Left lung (tissue), 8 donors: ENCODE results near the gene AHRR. TPM values are rescaled to one million over a fixed set of nuclear protein-coding genes. Genes with fewer than 3 reads are reported as not detected.

Source experiments
- polyA plus RNA-seq, 6 donors: library from polyadenylated mRNA; unstranded; fragments of 120-200 nt; gene quantifications; one replicate each; pipeline ENCODE4 v1.2.1, GENCODE V29; 2013; ENCODE audit not compliant: insufficient read length in 6 of 6
- total RNA-seq, 2 donors: library from RNA; stranded (reverse); fragmentation: NEBNext Ultra II Directional; extraction: Animal tissue kit (Norgen Biotek cat#: 25700); gene quantifications; one replicate each; pipeline ENCODE4 v1.2.1, GENCODE V29; 2021
- donor health status: DM: no; HTN: yes; CAD: no.
- donor health status: DM: no; HTN: no; CAD: no.

The AHRR gene
- total and polyA plus RNA-seq, 8 donors = 0.32 to 8.4 (median 4.7) TPM

Other genes starting within 250 kb of the AHRR start
- 1 to 10 TPM; 1.2 TPM for gene PLEKHG4B, start 229.5 kb upstream of the AHRR start, total RNA-seq
- gene PLEKHG4B, start 229.5 kb upstream of the AHRR start, polyA plus RNA-seq = 10 to 100 TPM; 13.6 to 19.5 (median 16.1) TPM
- not detected for gene LRRC14B, start 130.2 kb upstream of the AHRR start, total RNA-seq
- under 1 TPM in 5 of 6 donors, not detected in 1; 0.08 to 0.14 (median 0.11) TPM for gene LRRC14B, start 130.2 kb upstream of the AHRR start, polyA plus RNA-seq
- gene CCDC127, start 103.6 kb upstream of the AHRR start, total RNA-seq = 1 to 10 TPM; 5.2 to 6.9 TPM
- 10 to 100 TPM; 11.3 to 17.0 (median 14.1) TPM for gene CCDC127, start 103.6 kb upstream of the AHRR start, polyA plus RNA-seq
- gene SDHA, start 103.4 kb upstream of the AHRR start, total RNA-seq = 100 to 1,000 TPM in 1 of 2 donors, 10 to 100 TPM in 1; 95.9 to 101 TPM
- gene SDHA, start 103.4 kb upstream of the AHRR start, polyA plus RNA-seq = 100 to 1,000 TPM in 5 of 6 donors, 10 to 100 TPM in 1; 98.2 to 113 (median 108) TPM
- 10 to 100 TPM; 80.2 to 85.3 TPM for gene PDCD6, start 50.1 kb upstream of the AHRR start, total RNA-seq
- gene PDCD6, start 50.1 kb upstream of the AHRR start, polyA plus RNA-seq = 100 to 1,000 TPM; 125 to 147 (median 136) TPM
- 10 to 100 TPM; 43.8 to 58.7 TPM for gene EXOC3, start 121.5 kb downstream of the AHRR start, total RNA-seq
- 10 to 100 TPM; 51.2 to 62.4 (median 57.0) TPM for gene EXOC3, start 121.5 kb downstream of the AHRR start, polyA plus RNA-seq
- 1 to 10 TPM in 1 of 2 donors, under 1 TPM in 1; 0.99 to 1.0 TPM for gene SLC9A3, start 202.7 kb downstream of the AHRR start, total RNA-seq
- gene SLC9A3, start 202.7 kb downstream of the AHRR start, polyA plus RNA-seq = 1 to 10 TPM; 2.6 to 4.3 (median 3.2) TPM